GM21390 (cell line): ENCODE measurements around the gene OPA3.

Source experiments
- ATAC-seq: cut with Tn5 transposase; IDR thresholded peaks from one replicate; pipeline ENCODE4 v1.9.1; 2021; ENCODE audit not compliant: unreplicated experiment

The OPA3 gene

DNA sequence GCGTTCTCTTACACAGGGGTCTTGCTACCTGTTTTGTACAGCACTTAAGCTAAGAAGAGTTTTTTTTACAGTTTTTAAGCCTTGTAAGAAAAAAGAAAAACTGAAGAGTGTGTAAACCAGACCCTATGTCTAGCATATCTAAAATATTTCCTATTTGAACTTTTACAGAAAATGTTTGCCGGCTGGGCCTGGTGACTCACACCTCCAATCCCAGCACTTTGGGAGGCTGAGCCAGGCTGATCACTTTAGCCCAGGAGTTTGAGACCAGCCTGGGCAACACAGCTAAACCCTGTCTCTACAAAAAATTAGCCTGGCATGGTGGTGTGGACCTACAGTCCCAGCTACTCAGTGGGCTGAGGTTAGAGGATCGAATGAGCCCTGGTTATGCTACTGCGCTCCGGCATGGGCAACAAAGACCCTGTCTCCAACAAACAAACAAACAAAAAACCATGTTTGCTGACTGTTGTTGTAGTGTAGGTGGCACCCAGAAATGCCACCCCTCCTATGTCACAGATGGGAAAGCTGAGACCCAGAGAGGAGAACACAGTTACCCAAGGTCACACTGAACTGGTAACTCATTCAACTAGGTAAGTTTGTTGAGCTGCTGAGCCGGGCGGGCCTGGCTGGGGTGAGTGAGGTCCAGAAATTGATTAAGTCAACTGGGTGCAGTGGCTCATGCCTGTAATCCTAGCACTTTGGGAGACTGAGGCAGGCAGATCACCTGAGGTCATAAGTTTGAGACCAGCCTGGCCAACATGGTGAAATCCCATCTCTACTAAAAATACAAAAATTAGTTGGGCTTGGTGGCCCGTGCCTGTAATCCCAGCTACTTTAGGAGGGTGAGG lies 79.2 kb downstream of the OPA3 start:
- no peak for ATAC-seq

DNA sequence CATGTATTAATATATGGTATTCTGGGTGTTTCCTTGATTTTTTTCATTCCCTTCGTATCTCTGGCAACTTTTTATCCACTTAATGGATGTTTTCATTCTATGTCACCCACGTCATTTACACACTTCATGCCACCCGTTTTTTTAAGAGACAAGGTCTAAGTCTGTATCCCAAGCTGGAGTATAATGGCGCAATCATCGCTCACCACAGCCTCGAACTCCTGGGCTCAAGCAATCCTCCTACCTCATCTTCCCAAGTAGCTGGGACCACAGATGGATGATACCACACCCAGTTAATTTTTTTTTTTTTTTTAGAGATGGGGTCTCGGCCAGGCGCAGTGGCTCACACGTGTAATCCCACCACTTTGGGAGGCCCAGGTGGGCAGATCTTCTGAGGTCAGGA lies 80.7 kb downstream of the OPA3 start:
- ATAC-seq, result no peak

DNA sequence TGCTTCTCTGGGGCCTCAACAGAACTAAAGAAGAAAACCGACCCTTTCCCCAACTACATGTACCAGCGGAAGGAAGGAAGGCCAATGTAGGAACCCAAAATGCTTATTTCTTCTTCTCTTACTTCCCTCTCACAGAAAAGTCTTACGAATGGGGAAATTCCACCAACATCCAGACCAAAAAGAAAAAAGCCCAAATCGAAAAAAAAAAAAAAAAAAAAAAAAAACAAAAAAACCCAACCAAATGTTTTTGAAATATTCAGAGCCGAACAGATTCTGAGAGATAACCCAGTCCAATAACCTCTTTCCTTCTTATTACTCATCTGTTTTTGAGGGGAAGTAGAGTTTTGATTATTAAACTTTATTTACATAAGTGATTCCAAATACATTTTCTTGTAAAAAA lies 82.5 kb downstream of the OPA3 start:
- ATAC-seq, result no peak

DNA sequence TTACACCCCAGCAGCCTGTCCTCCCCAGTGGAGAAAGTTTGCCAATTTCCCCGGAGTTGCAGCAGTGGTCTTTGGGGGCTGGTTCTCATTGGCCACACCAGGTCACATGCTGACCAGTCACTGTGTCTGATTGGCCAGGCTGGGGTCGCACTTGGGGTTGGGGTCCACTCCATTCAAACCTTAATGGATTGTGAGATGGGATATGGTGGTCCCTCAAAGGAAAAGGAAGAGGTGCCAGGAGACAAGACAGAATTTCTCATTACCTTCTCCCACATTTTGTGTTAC lies 82.9 kb downstream of the OPA3 start:
- no peak for ATAC-seq

DNA sequence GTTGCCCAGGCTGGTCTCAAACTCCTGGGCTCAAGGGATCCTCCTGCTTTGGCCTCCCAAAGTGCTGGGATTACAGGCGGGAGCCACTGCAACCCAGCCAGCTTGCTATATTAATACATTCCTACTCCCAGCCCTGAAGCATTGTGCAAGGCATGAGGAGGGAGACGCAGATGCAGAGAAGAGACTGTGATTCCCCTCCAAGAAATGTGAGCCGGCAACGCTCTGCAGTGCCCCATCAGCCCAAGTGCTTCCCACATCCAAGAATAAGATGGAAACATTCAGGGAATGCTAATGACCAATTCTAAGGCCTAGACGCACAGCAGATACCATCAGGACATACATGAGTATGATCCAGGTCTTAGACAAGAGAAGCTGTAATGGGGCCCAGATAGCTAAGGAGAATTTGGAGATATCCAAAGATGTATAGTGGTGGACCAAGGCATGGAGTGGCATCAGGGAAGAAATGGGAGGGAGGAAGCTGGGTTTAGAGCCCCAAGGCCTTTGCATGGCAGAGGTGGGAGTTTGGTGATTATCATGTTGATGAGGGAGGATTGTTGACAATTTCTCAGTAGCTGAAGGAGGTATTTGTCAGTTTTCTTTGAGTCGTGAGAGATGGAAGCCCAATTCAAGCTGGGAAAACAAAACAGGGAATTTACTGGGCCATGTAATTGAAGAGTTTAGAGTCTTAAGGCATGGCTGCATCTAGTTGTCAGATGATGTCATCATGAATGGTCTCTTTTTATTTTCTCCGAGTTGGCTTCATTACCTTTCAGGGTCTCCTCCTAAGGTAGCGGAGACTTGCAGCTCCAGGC lies 83.5 kb downstream of the OPA3 start:
- no peak for ATAC-seq

DNA sequence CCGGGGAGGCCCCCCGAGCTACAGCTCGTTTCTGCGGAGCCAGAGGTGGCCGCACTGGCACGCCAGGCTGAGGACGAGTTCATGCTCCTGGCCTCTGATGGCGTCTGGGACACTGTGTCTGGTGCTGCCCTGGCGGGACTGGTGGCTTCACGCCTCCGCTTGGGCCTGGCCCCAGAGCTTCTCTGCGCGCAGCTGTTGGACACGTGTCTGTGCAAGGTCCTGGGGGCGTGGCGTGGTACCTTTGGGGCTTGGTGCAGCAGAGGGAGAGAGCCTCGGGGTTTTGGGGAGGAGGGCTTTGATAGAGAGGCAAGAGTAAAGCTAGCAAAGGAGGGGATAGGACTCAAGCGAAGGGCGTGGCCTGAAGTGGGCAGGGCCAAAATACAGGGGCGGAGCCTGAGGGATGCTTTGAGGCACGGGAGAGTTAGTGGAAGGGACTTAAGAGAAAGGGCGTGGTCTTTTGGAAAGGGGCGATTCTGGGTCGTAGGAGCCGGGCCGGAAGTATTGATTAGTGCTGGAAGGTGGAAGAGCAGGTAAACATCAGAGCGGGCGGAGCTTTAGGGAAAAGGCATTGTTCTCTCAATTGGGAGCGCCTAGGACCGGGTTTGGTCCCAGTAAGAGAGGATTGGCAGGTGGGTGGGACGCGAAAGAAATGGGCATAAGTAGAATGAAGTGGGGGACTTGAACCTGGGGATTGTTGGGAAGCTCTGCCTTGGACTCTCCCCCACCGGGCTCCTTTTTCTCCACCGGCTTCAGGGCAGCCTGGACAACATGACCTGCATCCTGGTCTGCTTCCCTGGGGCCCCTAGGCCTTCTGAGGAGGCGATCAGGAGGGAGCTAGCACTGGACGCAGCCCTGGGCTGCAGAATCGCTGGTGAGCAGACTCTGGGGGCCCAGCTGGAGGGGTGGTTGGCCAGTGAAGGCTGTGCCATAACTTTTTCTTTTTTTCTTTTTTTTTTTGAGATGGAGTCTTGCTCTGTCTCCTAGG lies 85.1 kb downstream of the OPA3 start:
- ATAC-seq, result no peak

DNA sequence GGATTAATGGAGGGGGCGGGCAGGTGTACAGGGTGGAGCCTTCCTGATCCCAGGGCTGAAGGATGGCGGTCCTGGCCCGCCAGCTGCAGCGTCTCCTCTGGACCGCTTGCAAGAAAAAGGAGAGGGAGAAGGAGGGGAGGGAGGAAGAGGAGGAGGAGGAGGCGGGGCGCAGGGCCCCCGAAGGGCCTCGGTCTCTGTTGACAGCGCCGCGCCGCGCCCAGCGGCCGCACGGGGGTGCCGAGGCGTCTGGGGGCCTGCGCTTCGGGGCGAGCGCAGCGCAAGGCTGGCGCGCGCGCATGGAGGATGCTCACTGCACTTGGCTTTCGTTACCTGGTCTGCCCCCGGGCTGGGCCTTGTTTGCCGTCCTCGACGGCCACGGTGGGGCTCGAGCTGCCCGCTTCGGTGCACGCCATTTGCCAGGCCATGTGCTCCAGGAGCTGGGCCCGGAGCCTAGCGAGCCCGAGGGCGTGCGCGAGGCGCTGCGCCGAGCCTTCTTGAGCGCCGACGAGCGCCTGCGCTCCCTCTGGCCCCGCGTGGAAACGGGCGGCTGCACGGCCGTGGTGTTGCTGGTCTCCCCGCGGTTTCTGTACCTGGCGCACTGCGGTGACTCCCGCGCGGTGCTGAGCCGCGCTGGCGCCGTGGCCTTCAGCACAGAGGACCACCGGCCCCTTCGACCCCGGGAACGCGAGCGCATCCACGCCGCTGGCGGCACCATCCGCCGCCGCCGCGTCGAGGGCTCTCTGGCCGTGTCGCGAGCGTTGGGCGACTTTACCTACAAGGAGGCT lies 86.0 kb downstream of the OPA3 start, which contains the start of gene PPM1N:
Gene PPM1N, plus strand, starts transcription at position 33 of the 785 bp plus-strand sequence. Its CDS starts 30 bp downstream, at position 63.
- no peak for ATAC-seq

DNA sequence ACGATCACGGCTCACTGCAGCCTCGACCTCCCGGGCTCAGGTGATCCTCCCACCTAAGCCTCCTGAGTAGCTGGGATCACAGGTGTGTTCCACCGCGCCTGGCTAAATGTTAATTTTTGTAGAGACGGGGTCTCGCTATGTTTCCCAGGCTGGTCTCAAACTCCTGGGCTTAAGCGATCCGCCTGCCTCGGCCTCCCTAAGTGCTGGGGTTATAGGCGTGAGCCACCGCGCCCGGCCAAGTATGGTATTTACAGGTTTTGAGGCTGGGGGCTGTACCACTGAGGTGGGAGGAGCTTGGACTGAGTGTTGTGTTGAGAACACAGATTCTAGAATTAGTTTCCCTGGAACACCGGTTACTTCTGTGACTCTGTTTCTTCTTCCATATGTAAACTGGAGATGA lies 86.8 kb downstream of the OPA3 start:
- no peak for ATAC-seq

DNA sequence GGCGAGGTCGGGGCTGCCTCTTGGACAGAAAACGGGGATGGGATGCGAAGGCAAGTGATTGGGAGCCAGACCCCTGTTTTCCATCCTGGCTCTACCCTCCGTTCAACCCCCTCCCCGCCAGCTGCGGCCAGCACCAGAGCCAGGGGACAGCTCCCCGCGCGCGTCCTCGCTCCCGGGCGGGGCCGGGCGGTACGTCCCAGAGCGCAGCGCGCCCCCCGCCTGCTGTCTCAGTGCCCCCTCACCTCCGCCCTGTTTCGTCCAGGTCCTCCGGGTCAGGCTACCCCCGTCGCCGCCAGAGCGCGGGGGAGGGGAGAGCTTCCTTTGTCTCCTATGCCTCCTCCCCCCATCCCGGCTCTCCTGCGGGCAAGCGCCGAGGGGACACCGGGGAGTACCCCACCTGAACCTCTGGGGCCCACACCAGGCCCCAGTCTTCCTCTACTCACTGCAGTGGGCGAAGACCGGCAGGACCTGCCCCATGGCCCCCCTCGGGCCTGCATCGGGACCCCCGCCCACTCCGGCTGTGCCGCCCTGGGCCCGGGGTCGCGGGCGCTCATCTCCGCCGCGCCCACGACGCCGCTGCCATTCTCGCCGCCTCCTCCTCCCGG lies 88.2 kb downstream of the OPA3 start:
- no peak for ATAC-seq

DNA sequence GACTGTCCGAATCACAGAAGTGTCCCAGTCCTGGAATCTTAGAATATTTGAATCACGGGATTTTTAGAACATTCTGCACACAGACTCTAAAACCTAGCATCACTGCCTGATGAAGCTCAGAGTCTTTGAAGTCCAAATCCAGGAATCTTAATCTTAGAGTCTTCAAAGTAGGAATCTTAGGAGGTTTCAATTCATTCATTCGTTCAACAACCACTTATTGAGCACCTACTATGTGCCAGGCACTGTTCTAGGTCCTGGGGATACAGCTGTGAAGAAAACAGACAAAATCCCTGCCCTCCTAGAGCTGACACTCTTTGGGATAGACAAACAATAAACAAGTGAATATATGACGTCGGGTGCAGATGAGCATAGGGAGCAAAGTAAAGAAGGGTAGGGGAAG lies 89.4 kb downstream of the OPA3 start:
- ATAC-seq, result no peak

DNA sequence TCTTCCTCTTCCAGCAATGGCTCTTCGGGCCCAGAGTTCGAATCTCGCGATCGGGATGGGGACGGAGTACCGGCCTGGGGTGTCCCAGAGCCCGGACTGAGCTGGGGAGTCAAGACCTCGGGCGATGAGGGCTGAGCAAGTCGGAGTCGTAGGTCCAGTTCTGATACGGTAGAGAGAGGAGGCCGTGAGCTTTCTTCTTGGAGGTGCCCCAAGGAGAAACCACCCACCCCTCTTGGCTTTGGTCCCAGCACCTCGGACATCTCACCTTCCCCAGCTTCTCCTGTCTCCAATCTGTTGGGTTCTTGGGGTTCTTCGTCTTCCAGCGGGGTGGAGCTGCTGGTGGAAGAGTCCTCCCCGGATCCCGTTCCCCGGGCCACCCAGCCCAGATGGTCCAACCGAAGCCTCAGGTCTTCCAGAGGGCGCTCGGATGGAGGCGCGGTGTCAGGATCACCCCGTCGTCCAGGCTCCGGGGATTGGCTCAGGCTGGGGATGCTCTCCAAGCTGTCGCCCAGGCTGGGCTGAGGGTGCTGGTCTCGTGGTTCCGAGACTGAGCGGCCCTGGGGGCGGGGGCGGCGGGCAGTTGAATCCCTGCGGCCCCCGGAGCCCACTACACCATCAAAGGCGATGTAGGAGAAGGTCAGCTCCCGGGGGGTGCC lies 90.2 kb downstream of the OPA3 start:
- no peak for ATAC-seq

DNA sequence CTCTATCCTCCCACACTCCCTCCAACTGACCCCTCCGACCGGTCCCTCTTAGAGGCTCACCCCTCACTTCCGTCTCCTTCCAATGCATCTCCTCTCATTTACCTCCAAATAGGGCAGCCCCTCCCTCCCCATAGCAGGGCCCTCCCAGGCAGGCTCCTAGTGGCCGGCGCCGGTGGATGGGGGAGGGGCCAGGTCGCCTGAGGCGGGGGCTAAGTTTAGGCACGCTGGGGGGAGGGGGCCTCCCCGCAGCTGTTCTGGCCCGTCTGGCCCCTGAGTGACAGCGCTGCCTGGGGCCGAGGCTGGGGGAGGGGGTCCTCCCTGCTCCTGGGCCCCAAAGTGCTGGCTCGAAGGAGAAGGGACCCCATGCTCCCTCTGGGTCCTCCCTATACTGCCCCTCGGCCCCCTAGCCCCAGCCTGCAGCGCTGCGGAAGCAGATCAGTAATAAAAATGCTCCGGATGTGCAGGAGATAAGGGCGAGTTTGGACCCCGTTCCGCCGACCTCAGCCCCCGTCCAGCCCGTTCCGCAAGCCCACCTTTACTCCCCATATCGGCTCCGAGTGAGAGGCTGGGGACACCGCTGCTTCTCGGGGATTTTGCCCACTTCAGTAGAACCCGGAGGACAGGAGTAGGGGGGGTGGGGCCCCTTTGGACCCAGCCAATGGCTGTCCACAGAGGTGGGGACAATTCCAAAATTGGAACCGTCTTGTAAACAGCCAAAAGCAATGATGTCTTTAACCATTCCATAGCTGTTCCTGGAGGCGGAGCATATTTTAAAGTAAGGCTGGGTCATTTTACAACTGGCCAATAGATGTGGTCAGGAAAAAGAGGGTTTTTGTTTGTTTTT lies 91.8 kb downstream of the OPA3 start:
- no peak for ATAC-seq

DNA sequence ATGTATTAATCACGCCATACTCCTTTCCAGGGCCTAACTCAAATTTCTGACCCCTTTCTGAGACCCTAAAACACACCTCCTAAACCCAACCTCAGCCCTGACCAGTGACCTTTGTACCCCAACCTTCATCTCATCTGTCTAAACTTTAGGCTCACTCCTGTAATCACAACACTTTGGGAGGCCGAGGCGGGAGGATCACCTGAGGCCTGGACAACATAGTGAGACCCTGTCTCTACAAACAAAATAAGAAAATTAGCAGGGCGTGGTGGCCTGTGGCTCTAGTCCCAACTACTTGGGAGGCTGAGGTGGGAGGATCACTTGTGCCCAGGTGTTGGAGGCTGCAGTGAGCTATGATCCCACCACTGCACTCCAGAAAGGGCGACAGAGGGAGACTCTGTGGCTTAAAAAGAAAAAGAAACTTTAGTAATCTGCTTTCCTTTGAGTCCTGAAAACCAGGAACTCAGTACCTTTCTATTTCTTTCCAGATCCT lies 92.4 kb downstream of the OPA3 start:
- no peak for ATAC-seq

DNA sequence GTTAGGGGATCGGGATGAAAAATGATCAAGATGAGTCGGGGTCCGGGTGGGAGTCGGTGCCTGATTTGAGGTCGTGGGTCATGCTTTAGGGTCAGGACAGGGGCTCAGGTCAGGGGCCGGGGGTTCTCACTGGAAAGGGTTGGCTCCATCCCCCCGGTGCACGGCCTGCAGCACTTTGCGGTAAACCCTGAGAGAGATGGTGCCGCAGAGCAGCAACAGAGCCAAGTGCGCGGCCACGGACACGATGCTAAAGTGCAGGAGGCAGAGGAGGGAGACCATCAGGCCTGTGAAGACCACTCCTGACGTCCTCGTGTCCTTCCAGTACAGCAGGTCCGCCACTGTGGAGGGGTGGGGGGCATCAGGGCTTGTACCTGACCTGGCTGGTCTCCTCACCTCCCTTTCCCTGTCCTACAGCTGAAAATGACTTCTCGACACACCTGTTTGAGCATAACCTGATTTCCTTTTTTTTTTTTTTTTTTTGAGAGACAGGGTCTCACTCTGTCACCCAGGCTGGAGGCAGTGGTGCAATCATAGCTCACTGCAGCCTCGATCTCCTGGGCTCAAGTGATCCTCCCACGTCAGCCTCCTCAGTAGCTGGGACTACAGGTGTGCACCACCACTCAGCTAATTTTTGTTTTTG lies 95.3 kb downstream of the OPA3 start:
- no peak for ATAC-seq

DNA sequence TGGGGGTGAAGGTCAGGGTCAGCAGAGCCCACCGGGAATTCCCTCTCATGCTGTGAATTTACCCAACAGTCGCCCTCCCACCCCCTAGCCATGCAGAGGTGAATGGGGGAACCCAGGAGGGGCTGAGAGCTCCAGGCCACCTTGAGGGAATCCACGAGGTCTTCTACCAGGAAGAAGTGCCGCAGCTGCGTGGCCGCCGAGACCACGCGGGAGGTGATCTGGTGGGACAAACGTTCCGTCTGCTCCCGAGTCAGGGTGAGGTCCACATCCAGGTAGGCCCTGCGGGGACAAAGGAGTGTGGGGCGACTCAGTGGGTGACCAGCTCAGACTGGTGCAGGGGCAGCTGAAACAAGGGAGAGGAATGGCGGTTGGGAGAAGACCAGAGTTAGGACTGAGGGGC lies 95.9 kb downstream of the OPA3 start:
- no peak for ATAC-seq

DNA sequence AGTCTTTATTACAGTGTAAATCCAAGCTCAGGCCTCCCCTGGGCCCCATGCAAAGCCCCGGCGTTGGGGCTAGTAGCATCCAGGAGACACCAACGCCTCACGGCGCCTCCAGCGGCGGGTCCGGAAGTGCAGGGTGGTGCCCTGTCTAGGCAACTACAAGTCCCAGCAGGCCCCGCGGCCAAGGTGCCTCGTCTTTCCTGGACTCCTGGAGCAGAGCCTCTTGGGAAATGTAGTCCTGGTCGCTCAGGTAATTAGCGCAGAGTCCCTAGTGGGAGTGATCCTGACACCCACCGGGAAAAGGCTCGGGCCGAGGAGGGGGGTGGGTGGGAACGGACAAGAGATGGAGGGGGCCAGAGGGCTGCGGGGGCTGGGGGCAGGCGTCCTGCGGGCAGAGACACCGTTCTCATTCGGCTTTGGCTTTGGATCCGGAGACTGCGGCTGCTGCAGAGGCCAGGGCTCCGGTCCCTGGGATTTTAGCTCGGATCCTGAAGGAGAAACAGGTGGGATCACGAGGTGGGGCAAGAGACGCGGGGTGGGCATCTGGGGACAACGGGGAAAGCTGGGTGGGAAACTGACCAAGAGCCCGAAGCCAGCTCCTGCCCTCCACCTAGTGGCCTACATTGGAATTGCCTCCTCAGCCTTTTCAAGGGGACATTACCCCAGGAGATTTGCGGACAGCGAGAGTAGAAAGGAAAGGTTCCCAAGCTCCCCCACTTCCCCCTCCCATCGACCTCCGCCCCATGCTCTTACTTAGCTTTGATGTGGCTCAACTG lies 99.1 kb downstream of the OPA3 start:
- ATAC-seq, result peak; percentile 96

DNA sequence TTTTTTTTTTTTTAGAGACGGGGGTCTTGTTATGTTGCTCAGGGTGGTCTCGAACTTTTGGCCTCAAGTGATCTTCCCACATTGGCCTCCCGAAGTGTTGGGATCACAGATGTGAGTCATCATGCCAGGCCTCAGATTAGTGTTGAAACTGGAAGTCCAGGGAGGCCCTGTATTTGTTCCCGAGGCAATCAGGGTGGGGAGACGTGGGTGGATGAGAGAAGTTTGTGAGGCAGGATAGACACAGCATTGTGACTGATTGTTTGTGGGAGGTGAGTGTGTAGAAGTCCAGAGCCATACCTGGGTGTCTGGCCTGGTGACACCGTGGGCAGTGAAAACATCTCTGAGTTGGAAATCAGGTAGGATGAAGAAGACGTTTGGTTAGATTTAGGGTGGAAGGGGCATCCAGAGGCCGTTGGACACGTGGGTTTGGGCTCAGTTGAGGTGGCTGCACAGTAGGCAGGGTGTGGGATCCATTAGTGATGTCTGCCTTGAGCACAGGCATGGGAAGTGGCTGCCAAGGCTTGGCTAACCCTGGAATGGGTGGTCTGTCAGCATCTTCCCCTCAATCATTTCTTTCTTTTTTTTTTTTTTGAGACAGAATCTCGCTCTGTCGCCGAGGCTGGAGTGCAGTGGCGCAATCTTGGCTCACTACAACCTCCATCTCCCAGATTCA lies 100.2 kb downstream of the OPA3 start:
- ATAC-seq, result no peak
